Calu3 (cell line): ENCODE data around the gene LAMTOR2. TPM values are rescaled to one million over a fixed set of nuclear protein-coding genes. Genes with fewer than 3 reads are reported as not detected.

Experiments
- BruUV-seq: library from RNA; stranded (reverse); fragments of 400-500 nt; replicated peaks from 2 replicates; lab custom pipeline; 2021; lab: Mats Ljungman, UMichigan
- CTCF ChIA-PET: fragments of 300-600 bp; sonication (Branson Sonifier 250); formaldehyde crosslinking; loops from one replicate; lab custom pipeline; 2022; ENCODE audit warnings: antibody characterized with exemption; lab: Charles Lee
- DNase-seq: peaks from one replicate; pipeline ENCODE4 v3.0.0; 2022
- H3K27ac Mint-ChIP-seq: one replicate; pipeline ENCODE4 v1.8.0; 2022; ENCODE audit warnings: mixed read lengths; ENCODE audit not compliant: unreplicated experiment
- H3K27me3 Mint-ChIP-seq: one replicate; pipeline ENCODE4 v1.8.0; 2022; ENCODE audit warnings: mixed read lengths; ENCODE audit not compliant: unreplicated experiment
- H3K36me3 Mint-ChIP-seq: one replicate; pipeline ENCODE4 v1.8.0; 2022; ENCODE audit warnings: mild to moderate bottlenecking, moderate library complexity, mixed read lengths; ENCODE audit not compliant: insufficient read depth, unreplicated experiment
- H3K4me1 Mint-ChIP-seq: one replicate; pipeline ENCODE4 v1.8.0; 2022; ENCODE audit warnings: mild to moderate bottlenecking, low read depth, mixed read lengths; ENCODE audit not compliant: unreplicated experiment
- H3K4me3 Mint-ChIP-seq: one replicate; pipeline ENCODE4 v1.8.0; 2022; ENCODE audit warnings: mild to moderate bottlenecking, low read depth, moderate library complexity, mixed read lengths; ENCODE audit not compliant: unreplicated experiment
- H3K9me3 Mint-ChIP-seq: one replicate; pipeline ENCODE4 v1.8.0; 2022; ENCODE audit warnings: low read depth, mixed read lengths; ENCODE audit not compliant: unreplicated experiment
- CTCF ChIP-seq: fragments of 200-600 bp; IDR thresholded peaks from one replicate; pipeline ENCODE4 v1.8.0; 2022; ENCODE audit warnings: antibody characterized with exemption; ENCODE audit not compliant: unreplicated experiment
- intact Hi-C: fragments of 100-400 bp; cut with micrococcal nuclease; formaldehyde crosslinking; loops from one replicate; pipeline ENCODE4 v1.10.0; 2022; ENCODE audit not compliant: unreplicated experiment
- total RNA-seq: library from RNA; stranded (reverse); gene quantifications from 2 replicates; pipeline ENCODE4 v1.2.3, GENCODE V29; 2022

The LAMTOR2 gene
- total RNA-seq, 1 experiment from 2014 or later = 69.8 TPM

DNA sequence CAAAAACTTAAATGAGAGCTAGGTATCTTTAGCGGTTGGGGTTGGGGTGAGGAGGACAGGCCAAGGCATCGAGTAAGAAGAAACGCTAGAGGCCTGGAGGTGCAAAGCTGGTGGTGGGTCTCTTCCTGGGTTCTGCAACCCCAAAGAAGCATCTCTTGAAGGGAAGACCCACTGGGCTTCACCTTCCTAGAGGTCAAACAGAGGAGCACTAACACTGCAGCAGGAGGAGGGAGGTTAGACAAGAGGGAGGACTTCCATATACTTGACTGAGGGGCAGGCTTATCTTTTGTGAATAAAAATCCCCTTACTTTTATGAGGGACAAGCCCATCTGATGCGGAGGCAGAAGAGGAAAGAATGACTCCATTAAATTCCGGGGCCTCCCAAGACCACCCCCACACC, 25.2 kb downstream of the LAMTOR2 start:
- H3K4me3 Mint-ChIP-seq = no peak overlapping the region
- no peak for DNase-seq
- H3K27me3 Mint-ChIP-seq = no peaks in the 10 kb centered on the region
- H3K27ac Mint-ChIP-seq = no peak overlapping the region
- intact Hi-C loops = no loop called here
- CTCF ChIA-PET = interaction anchor here (1.0 kb wide), 1 partner anchor 145 kb away, joined by 3 read pairs; no protein-coding TSS in a partner anchor
- H3K9me3 Mint-ChIP-seq = no peaks in the 10 kb centered on the region
- H3K4me1 Mint-ChIP-seq = no peaks in the 10 kb centered on the region
- no TSS peak for BruUV-seq
- H3K36me3 Mint-ChIP-seq = peaks cover 19% of the 10 kb centered on the region
- no peak for TF ChIP-seq CTCF

DNA sequence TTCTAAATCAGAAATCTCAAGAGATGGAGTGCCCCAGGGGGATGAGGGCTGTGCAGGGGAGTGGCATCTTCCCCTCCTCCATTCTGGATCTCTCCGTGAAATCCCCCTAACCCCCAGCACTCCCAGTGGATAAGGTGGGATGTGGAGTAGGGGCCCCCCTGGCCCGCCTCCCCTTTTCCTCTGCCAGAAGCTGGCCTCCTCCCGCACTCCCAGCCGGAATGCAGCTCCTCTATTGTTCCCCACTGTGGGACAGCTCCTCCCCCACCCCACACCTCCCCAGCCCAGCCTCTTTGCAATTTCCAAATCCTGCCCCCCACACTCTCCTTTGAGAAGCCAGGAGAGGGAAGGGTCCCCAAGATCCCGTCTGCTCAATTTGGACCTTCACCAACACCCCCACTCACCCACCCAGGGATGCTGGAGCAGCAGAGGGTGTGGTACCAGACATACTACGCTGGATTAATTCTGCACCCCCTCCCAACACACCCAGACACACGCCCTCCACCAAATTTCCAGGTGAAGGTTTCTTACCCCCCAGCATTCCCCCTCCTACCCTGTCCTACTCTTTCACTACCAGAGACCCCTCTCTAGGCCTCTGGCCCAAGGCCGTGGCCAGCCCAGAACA, 25.8 kb downstream of the LAMTOR2 start:
- no peaks in the 10 kb centered on the region for H3K4me1 Mint-ChIP-seq
- peaks cover 19% of the 10 kb centered on the region for H3K36me3 Mint-ChIP-seq
- DNase-seq = no peak
- no peak overlapping the region for H3K4me3 Mint-ChIP-seq
- intact Hi-C loops = no loop called here
- CTCF ChIA-PET = no interaction called here
- no TSS peak for BruUV-seq
- no peak for TF ChIP-seq CTCF
- no peaks in the 10 kb centered on the region for H3K9me3 Mint-ChIP-seq
- no peaks in the 10 kb centered on the region for H3K27me3 Mint-ChIP-seq
- no peak overlapping the region for H3K27ac Mint-ChIP-seq

GRCh38 chr1:156080863-156081179, 26.2 kb downstream of the LAMTOR2 start:
- no peak for DNase-seq
- Mint-ChIP-seq H3K27me3 (no peaks in the 10 kb centered on the region), H3K27ac (no peak overlapping the region), H3K4me1 (peaks cover 3% of the 10 kb centered on the region), H3K36me3 (peaks cover 19% of the 10 kb centered on the region), H3K9me3 (no peaks in the 10 kb centered on the region), H3K4me3 (peak overlapping the region; percentile 76)
- intact Hi-C loops = no loop called here
- TF ChIP-seq CTCF = no peak
- CTCF ChIA-PET = no interaction called here
- BruUV-seq = no TSS peak

- Mint-ChIP-seq H3K4me1 (peaks cover 8% of the 10 kb centered on the region), H3K36me3 (peaks cover 23% of the 10 kb centered on the region), H3K27me3 (no peaks in the 10 kb centered on the region), H3K9me3 (no peaks in the 10 kb centered on the region), H3K4me3 (peak overlapping the region; percentile 76), H3K27ac (no peak overlapping the region)
- TF ChIP-seq CTCF = no peak
- BruUV-seq = no TSS peak
- intact Hi-C loops = no loop called here
- CTCF ChIA-PET = no interaction called here
- DNase-seq = no peak
These were observed 26.8 kb downstream of the LAMTOR2 start for GRCh38 chr1:156081180-156081916.
